ENCODE data around the gene FKBP1B. TPM values are rescaled to one million over a fixed set of nuclear protein-coding genes. Genes with fewer than 3 reads are reported as not detected.
"Not testable (repeated sequence)": the region's sequence is repeated elsewhere in the genome, so short reads cannot be mapped to it uniquely, and the experiment has no call there.

Gene FKBP1B
- total RNA-seq, 2 experiments from 2014 or later, result 3.4 to 3.7 TPM

DNA sequence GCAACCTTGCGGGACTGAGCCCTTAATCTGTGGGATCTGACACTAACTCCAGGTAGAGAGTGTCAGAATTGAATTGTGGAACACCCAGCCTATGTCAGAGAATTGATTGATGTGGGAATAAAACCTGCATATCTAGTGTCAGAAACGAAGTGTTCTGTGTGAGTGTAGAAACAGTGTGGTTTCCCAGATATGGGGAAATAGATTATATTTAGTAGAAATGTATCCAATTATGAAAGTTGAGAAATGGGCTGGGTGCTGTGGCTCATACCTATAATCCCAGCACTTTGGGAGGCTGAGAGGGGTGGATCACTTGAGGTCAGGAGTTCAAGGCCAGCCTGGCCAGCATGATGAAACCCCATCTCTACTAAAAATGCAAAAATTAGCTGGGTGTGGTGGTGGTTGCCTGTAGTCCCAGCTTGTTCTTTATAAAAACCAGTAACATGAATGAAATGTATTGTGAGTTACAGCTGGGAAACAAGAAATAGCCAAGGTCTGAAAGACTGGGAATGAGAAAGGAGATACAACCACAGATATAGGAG, 39.3 kb downstream of the FKBP1B start:
- peaks cover 3% of the 10 kb centered on the region for H3K36me3 Mint-ChIP-seq
- no peaks in the 10 kb centered on the region for H3K27me3 Mint-ChIP-seq
- no peaks in the 10 kb centered on the region for H3K9me3 Mint-ChIP-seq
- POLR2A ChIA-PET, result no interaction called here
- DNase-seq, result no peak
- CTCF ChIA-PET, result interaction anchor here (1.0 to 1.5 kb wide), 2 partner anchors 10 to 264 kb away, joined by 3 to 4 read pairs; no protein-coding TSS in a partner anchor
- peaks cover 5% of the 10 kb centered on the region for H3K4me1 Mint-ChIP-seq (ENCODE audit: low read depth)
- no peak overlapping the region for H3K27ac Mint-ChIP-seq
- H3K4me3 Mint-ChIP-seq, result no peak overlapping the region
- intact Hi-C loops (cut with micrococcal nuclease), result no loop called here

DNA sequence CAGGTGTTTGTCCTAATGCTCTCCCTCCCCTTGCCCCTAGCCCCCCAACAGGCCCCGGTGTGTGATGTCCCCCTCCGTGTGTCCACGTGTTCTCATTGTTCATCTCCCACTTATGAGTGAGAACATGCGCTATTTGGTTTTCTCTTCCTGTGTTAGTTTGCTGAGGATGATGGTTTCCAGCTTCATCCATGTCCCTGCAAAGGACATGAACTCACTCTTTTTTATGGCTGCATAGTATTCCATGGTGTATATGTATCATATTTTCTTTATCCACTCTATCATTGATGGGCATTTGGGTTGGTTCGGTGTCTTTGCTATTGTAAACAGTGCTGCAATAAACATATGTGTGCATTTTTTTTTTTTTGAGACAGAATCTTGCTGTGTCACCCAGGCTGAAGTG, 43.7 kb downstream of the FKBP1B start:
- intact Hi-C loops (cut with micrococcal nuclease); DNase-seq; H3K27me3 Mint-ChIP-seq; H3K4me1 Mint-ChIP-seq (ENCODE audit: low read depth); H3K27ac Mint-ChIP-seq; CTCF ChIA-PET; H3K4me3 Mint-ChIP-seq; H3K9me3 Mint-ChIP-seq; POLR2A ChIA-PET: not testable (repeated sequence)
- H3K36me3 Mint-ChIP-seq, result peaks cover 11% of the 10 kb centered on the region

DNA sequence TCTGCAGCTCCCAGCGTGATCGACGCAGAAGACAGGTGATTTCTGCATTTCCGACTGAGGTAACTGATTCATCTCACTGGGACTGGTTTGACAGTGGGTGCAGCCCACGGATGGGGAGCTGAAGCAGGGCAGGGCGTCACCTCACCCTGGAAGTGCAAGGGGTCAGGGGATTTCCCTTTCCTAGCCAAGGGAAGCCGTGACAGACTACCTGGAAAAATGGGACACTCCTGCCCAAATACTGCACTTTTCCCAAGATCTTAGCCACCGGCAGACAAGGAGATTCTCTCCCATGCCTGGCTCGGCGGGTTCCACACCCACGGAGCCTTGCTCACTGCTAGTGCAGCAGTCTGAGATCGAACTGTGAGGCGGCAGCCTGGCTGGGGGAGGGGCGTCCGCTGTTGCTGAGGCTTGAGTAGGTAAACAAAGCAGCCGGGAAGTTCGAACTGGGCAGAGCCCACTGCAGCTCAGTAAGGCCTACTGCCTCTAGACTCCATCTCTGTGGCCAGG, 45.7 kb downstream of the FKBP1B start:
- H3K9me3 Mint-ChIP-seq; H3K4me1 Mint-ChIP-seq (ENCODE audit: low read depth); H3K27ac Mint-ChIP-seq; H3K27me3 Mint-ChIP-seq; intact Hi-C loops (cut with micrococcal nuclease); DNase-seq; H3K36me3 Mint-ChIP-seq; H3K4me3 Mint-ChIP-seq; POLR2A ChIA-PET: not testable (repeated sequence)
- CTCF ChIA-PET, result interaction anchor here (1.2 kb wide), 1 partner anchor 11 kb away, joined by 3 read pairs; the partner anchor contains the start of gene TP53I3

- intact Hi-C loops (cut with micrococcal nuclease); H3K27ac Mint-ChIP-seq; CTCF ChIA-PET; DNase-seq; POLR2A ChIA-PET; H3K4me3 Mint-ChIP-seq; H3K4me1 Mint-ChIP-seq (ENCODE audit: low read depth); H3K27me3 Mint-ChIP-seq: not testable (repeated sequence)
- Mint-ChIP-seq H3K9me3 (peaks cover 13% of the 10 kb centered on the region), H3K36me3 (peaks cover 15% of the 10 kb centered on the region)
Measured at GRCh38 chr2:24100732-24101131, 51.2 kb downstream of the FKBP1B start.

GRCh38 chr2:24101992-24102391, 52.5 kb downstream of the FKBP1B start:
- no peaks in the 10 kb centered on the region for H3K4me1 Mint-ChIP-seq (ENCODE audit: low read depth)
- no peaks in the 10 kb centered on the region for H3K27me3 Mint-ChIP-seq
- ChIA-PET CTCF (interaction anchor here (0.6 to 1.2 kb wide), 3 partner anchors 18 to 169 kb away, joined by 3 read pairs; partner anchors contain the start of gene TP53I3), POLR2A (interaction anchor here (0.7 kb wide), 1 partner anchor 11 kb away, joined by 3 read pairs; no protein-coding TSS in a partner anchor)
- H3K36me3 Mint-ChIP-seq, result peaks cover 15% of the 10 kb centered on the region
- H3K9me3 Mint-ChIP-seq, result peaks cover 22% of the 10 kb centered on the region
- no peak for DNase-seq
- no peak overlapping the region for H3K4me3 Mint-ChIP-seq
- H3K27ac Mint-ChIP-seq, result no peak overlapping the region
- intact Hi-C loops (cut with micrococcal nuclease), result no loop called here

GRCh38 chr2:24102677-24103076, 53.1 kb downstream of the FKBP1B start:
- H3K4me3 Mint-ChIP-seq, result no peak overlapping the region
- ChIA-PET CTCF (interaction anchor here (1.0 to 1.2 kb wide), 2 partner anchors 19 to 61 kb away, joined by 3 read pairs; partner anchors contain the start of gene TP53I3), POLR2A (interaction anchor here (0.7 kb wide), 1 partner anchor 10 kb away, joined by 3 read pairs; no protein-coding TSS in a partner anchor)
- H3K27me3 Mint-ChIP-seq, result no peaks in the 10 kb centered on the region
- H3K36me3 Mint-ChIP-seq, result peaks cover 15% of the 10 kb centered on the region
- peaks cover 27% of the 10 kb centered on the region for H3K9me3 Mint-ChIP-seq
- intact Hi-C loops (cut with micrococcal nuclease), result no loop called here
- no peak overlapping the region for H3K27ac Mint-ChIP-seq
- H3K4me1 Mint-ChIP-seq (ENCODE audit: low read depth), result no peaks in the 10 kb centered on the region
- no peak for DNase-seq

DNA sequence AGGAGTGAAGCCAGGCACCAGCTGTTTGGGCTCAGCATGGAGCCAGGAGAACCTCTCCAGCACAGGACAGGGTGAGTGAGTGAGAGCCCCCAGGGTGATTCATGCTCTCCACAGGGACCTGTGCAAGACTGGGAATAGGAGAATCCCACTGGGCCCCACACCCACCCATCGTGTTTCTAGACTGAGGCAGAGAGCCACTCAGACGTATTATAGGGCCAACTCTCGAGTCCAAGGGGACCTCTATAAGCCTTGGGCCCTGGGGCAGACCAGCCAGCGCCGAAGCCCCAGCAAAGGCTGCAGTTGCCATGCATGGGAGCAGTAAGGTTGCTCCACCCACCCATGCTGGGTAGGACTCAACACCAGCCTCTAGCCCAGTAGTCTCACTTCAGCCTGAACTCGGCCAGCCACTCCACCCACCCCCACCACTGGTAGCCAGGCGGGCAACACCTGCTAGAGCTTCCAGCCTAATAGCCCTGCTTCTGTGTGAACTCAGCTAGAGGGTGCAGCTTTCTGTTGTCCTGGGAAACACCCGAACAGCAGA, 54.6 kb downstream of the FKBP1B start:
- Mint-ChIP-seq H3K27ac (no peak overlapping the region), H3K27me3 (no peaks in the 10 kb centered on the region), H3K9me3 (peaks cover 37% of the 10 kb centered on the region), H3K4me3 (no peak overlapping the region), H3K4me1 (ENCODE audit: low read depth) (no peaks in the 10 kb centered on the region), H3K36me3 (peaks cover 15% of the 10 kb centered on the region)
- POLR2A ChIA-PET, result no interaction called here
- CTCF ChIA-PET, result no interaction called here
- intact Hi-C loops (cut with micrococcal nuclease), result no loop called here
- DNase-seq, result no peak

GRCh38 chr2:24104906-24105305, 55.4 kb downstream of the FKBP1B start:
- Mint-ChIP-seq H3K4me3 (no peak overlapping the region), H3K4me1 (ENCODE audit: low read depth) (no peaks in the 10 kb centered on the region), H3K9me3 (peaks cover 33% of the 10 kb centered on the region), H3K36me3 (peaks cover 15% of the 10 kb centered on the region), H3K27ac (no peak overlapping the region), H3K27me3 (no peaks in the 10 kb centered on the region)
- ChIA-PET POLR2A (no interaction called here), CTCF (no interaction called here)
- intact Hi-C loops (cut with micrococcal nuclease), result no loop called here
- no peak for DNase-seq

DNA sequence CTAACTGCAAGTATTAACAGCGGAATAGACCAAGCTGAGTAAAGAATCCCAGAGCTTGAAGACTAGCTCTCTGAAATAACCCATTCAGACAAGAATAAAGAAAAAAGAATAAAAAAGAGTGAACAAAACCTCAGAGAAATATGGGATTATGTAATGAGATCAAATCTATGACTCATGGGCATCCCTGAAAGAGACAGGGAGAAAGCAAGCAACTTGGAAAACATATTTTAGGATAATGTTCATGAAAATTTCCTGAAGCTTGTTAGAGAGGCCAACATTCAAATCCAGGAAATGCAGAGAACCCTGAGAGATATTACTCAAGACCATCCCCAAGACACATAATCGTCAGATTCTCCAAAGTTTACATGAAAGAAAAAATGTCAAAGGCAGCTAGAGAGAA, 56.3 kb downstream of the FKBP1B start:
- ChIA-PET CTCF (no interaction called here), POLR2A (no interaction called here)
- Mint-ChIP-seq H3K27ac (no peak overlapping the region), H3K4me3 (no peak overlapping the region), H3K9me3 (peaks cover 30% of the 10 kb centered on the region), H3K27me3 (no peaks in the 10 kb centered on the region), H3K36me3 (peaks cover 11% of the 10 kb centered on the region), H3K4me1 (ENCODE audit: low read depth) (no peaks in the 10 kb centered on the region)
- DNase-seq, result no peak
- intact Hi-C loops (cut with micrococcal nuclease), result no loop called here

- peaks cover 28% of the 10 kb centered on the region for H3K9me3 Mint-ChIP-seq
- H3K27ac Mint-ChIP-seq, result no peak overlapping the region
- no peaks in the 10 kb centered on the region for H3K4me1 Mint-ChIP-seq (ENCODE audit: low read depth)
- peaks cover 9% of the 10 kb centered on the region for H3K36me3 Mint-ChIP-seq
- CTCF ChIA-PET, result no interaction called here
- no peak overlapping the region for H3K4me3 Mint-ChIP-seq
- POLR2A ChIA-PET, result no interaction called here
- intact Hi-C loops (cut with micrococcal nuclease), result no loop called here
- no peak for DNase-seq
- no peaks in the 10 kb centered on the region for H3K27me3 Mint-ChIP-seq
Measured at GRCh38 chr2:24106786-24107185, 57.2 kb downstream of the FKBP1B start.

DNA sequence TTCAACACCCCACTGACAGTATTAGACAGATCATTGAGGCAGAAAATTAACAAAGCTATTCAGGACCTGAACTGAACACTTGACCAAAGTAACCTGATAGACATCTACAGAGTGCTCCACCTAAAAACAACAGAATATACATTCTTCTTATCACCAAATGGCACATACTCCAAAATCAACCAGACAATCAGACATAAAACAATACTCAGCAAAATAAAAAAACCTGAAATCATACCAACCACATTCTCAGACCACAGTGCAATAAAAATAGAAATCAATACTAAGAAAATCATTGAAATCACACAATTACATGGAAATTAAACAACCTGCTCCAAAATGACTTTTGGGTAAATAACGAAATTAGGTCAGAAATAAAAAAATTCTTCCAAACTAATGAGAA, 57.8 kb downstream of the FKBP1B start:
- CTCF ChIA-PET, result no interaction called here
- H3K4me3 Mint-ChIP-seq, result no peak overlapping the region
- no peaks in the 10 kb centered on the region for H3K4me1 Mint-ChIP-seq (ENCODE audit: low read depth)
- H3K36me3 Mint-ChIP-seq, result peaks cover 5% of the 10 kb centered on the region
- POLR2A ChIA-PET, result no interaction called here
- DNase-seq, result no peak
- intact Hi-C loops (cut with micrococcal nuclease), result no loop called here
- H3K27me3 Mint-ChIP-seq, result no peaks in the 10 kb centered on the region
- H3K9me3 Mint-ChIP-seq, result peaks cover 28% of the 10 kb centered on the region
- H3K27ac Mint-ChIP-seq, result no peak overlapping the region

DNA sequence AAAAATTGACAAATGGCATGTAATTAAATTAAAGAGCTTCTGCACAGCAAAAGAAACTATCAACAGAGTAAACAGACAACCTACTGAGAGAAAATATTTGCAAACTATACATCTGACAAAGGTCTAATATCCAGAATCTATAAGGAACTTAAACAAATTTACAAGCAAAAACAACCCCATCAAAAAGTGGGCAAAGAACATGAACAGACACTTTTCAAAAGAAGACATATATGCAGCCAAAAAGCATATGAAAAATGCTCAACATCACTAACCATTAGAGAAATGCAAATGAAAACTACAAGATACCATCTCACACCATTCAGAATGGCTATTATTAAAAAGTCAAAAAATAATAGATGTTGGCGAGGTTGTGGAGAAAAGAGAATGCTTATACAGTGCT, 59.9 kb downstream of the FKBP1B start:
- H3K4me1 Mint-ChIP-seq (ENCODE audit: low read depth); H3K27me3 Mint-ChIP-seq; H3K4me3 Mint-ChIP-seq; H3K27ac Mint-ChIP-seq; H3K36me3 Mint-ChIP-seq; DNase-seq; POLR2A ChIA-PET; CTCF ChIA-PET; intact Hi-C loops (cut with micrococcal nuclease): not testable (repeated sequence)
- peaks cover 28% of the 10 kb centered on the region for H3K9me3 Mint-ChIP-seq

DNA sequence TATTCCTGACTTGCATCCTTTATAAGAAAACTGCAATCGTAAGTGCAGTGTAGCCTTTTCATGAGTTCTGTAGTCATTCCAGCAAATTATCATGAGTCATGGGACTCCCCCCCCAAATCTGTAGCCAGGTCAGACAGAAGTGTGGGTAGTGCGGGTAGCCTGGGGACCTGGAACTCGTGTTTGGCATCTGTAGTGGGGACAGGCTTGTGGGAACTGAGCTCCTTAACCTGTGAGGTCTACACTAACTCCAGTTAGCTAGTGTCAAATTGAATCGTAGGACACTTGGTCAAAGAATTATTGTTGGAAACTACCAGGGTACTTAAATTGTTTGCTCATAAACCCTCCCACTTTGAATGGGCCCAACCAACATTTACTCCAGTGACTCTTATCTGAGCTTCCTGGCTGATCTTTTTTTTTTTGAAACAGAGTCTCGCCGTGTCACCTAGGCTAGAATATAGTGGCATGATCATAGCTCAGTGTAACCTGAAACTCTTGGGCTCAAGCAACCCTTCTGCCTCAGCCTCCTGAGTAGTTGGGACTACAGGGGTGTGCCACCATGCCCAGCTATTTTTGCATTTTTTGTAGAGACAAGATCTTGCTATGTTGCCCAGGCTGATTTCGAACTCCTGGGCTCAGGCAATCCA, 61.2 kb downstream of the FKBP1B start:
- Mint-ChIP-seq H3K27ac (no peak overlapping the region), H3K4me1 (ENCODE audit: low read depth) (no peaks in the 10 kb centered on the region), H3K9me3 (peaks cover 23% of the 10 kb centered on the region), H3K4me3 (no peak overlapping the region), H3K36me3 (peaks cover 3% of the 10 kb centered on the region), H3K27me3 (no peaks in the 10 kb centered on the region)
- intact Hi-C loops (cut with micrococcal nuclease), result no loop called here
- CTCF ChIA-PET, result no interaction called here
- POLR2A ChIA-PET, result no interaction called here
- no peak for DNase-seq
